Measurements from ENCODE around the gene RNU5B-1.

Gene RNU5B-1

GRCh38 chr15:65287520-65287855, 17.0 kb upstream of the RNU5B-1 start:
- peak overlapping the region; percentile 83 for H3K4me3 ChIP-seq (ENCODE audit: low read length)
- H3K27ac ChIP-seq (ENCODE audit: low read length) = no peak overlapping the region

DNA sequence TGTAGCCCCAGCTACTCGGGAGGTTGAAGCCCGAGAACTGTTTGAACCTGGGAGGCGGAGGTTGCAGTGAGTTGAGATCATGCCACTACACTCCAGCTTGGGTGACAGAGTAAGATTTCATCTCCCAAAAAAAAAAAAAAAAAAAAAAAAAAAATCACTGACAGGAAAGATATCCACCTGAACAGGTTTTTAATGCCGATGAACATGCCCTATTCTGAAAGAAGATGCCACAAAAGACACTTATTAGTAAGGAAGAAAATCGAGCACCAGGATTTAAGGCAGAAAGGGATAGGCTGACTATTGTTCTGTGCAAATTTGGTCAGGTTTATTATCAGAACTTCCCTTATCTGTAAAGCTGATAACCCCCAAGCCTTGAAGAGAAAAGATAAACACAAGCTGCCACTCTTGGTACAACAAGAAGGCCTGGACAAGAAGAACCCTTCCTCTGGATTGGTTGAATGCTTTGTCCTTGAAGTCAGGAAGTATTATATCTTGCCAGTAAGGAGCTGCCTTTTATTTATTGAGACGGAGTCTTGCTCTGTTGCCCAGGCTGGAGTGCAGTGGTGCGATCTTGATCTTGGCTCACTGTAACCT, 15.1 kb upstream of the RNU5B-1 start:
- Histone ChIP-seq H3K4me1 (ENCODE audit: low read length) (peaks cover 25% of the 10 kb centered on the region), H2AFZ (ENCODE audit: low read depth, low read length) (no peak overlapping the region), H4K20me1 (ENCODE audit: insufficient read depth, low read length) (no peaks in the 10 kb centered on the region), H3K27ac (ENCODE audit: low read length) (no peak overlapping the region), H3K36me3 (replicated peaks; ENCODE audit: low read depth, low read length) (no peaks in the 10 kb centered on the region), H3K79me2 (ENCODE audit: low read length) (no peaks in the 10 kb centered on the region), H3K4me3 (ENCODE audit: low read length) (no peak overlapping the region), H3K9me3 (ENCODE audit: insufficient read depth, low read length) (no peaks in the 10 kb centered on the region), H3K27me3 (ENCODE audit: low read depth, low read length) (0 out of 2 replicates have a peak, but pooled peaks cover 3% of the 10 kb centered on the region), H3K9ac (ENCODE audit: low read length) (no peak overlapping the region), H3K4me2 (ENCODE audit: low read length) (no peak overlapping the region)
- TF ChIP-seq, protein P1, sequence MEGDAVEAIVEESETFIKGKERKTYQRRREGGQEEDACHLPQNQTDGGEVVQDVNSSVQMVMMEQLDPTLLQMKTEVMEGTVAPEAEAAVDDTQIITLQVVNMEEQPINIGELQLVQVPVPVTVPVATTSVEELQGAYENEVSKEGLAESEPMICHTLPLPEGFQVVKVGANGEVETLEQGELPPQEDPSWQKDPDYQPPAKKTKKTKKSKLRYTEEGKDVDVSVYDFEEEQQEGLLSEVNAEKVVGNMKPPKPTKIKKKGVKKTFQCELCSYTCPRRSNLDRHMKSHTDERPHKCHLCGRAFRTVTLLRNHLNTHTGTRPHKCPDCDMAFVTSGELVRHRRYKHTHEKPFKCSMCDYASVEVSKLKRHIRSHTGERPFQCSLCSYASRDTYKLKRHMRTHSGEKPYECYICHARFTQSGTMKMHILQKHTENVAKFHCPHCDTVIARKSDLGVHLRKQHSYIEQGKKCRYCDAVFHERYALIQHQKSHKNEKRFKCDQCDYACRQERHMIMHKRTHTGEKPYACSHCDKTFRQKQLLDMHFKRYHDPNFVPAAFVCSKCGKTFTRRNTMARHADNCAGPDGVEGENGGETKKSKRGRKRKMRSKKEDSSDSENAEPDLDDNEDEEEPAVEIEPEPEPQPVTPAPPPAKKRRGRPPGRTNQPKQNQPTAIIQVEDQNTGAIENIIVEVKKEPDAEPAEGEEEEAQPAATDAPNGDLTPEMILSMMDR (IDR thresholded peaks at IDR 0.05; ENCODE audit: low read depth, low read length) = no peak
- no peak for TF ChIP-seq EZH2phosphoT487 (IDR thresholded peaks at IDR 0.05; ENCODE audit: low read depth)

More at GRCh38 chr15:65287520-65287855, 17.0 kb upstream of the RNU5B-1 start:
- peak overlapping the region; percentile 71 for H3K9ac ChIP-seq (ENCODE audit: low read length)
- 0 out of 2 replicates have a peak, but pooled peaks cover 3% of the 10 kb centered on the region for H3K27me3 ChIP-seq (ENCODE audit: low read depth, low read length)
- TF ChIP-seq EZH2phosphoT487 (IDR thresholded peaks at IDR 0.05; ENCODE audit: low read depth) = no peak
- TF ChIP-seq, protein P1 (IDR thresholded peaks at IDR 0.05; ENCODE audit: low read depth, low read length) = no peak
- peak overlapping the region; percentile 91 for H3K4me2 ChIP-seq (ENCODE audit: low read length)
- H3K4me1 ChIP-seq (ENCODE audit: low read length) = peaks cover 18% of the 10 kb centered on the region
- no peaks in the 10 kb centered on the region for H3K79me2 ChIP-seq (ENCODE audit: low read length)
- no peaks in the 10 kb centered on the region for H3K9me3 ChIP-seq (ENCODE audit: insufficient read depth, low read length)
- peak overlapping the region; percentile 73 for H2AFZ ChIP-seq (ENCODE audit: low read depth, low read length)
- no peaks in the 10 kb centered on the region for H4K20me1 ChIP-seq (ENCODE audit: insufficient read depth, low read length)
- H3K36me3 ChIP-seq (replicated peaks; ENCODE audit: low read depth, low read length) = no peaks in the 10 kb centered on the region

DNA sequence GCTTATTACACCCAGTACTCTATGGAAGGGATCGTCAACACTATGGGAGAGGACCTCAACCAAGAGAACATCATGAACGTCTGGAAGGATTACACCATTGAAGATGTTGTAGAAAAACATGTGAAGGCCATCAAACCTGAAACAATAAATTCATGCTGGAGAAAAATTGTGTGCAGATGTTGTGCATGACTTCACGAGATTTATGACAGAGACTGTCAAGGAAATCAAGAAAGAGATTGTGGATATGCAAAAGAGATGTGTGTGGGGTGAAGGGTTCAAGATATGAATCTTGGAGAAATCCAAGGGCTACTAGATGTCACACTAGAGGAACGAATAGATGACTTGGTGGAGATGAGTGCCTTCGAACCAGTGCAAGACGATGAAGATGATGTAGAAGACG, 14.2 kb upstream of the RNU5B-1 start:
- Histone ChIP-seq H2AFZ (ENCODE audit: low read depth, low read length) (no peak overlapping the region), H3K9me3 (ENCODE audit: insufficient read depth, low read length) (no peaks in the 10 kb centered on the region), H3K4me3 (ENCODE audit: low read length) (no peak overlapping the region), H3K27ac (ENCODE audit: low read length) (no peak overlapping the region), H3K9ac (ENCODE audit: low read length) (no peak overlapping the region), H3K36me3 (replicated peaks; ENCODE audit: low read depth, low read length) (no peaks in the 10 kb centered on the region), H4K20me1 (ENCODE audit: insufficient read depth, low read length) (no peaks in the 10 kb centered on the region), H3K4me2 (ENCODE audit: low read length) (no peak overlapping the region), H3K4me1 (ENCODE audit: low read length) (peaks cover 28% of the 10 kb centered on the region), H3K79me2 (ENCODE audit: low read length) (no peaks in the 10 kb centered on the region), H3K27me3 (ENCODE audit: low read depth, low read length) (0 out of 2 replicates have a peak, but pooled peaks cover 3% of the 10 kb centered on the region)
- no peak for TF ChIP-seq EZH2phosphoT487 (IDR thresholded peaks at IDR 0.05; ENCODE audit: low read depth)
- TF ChIP-seq, protein P1 (IDR thresholded peaks at IDR 0.05; ENCODE audit: low read depth, low read length) = no peak

DNA sequence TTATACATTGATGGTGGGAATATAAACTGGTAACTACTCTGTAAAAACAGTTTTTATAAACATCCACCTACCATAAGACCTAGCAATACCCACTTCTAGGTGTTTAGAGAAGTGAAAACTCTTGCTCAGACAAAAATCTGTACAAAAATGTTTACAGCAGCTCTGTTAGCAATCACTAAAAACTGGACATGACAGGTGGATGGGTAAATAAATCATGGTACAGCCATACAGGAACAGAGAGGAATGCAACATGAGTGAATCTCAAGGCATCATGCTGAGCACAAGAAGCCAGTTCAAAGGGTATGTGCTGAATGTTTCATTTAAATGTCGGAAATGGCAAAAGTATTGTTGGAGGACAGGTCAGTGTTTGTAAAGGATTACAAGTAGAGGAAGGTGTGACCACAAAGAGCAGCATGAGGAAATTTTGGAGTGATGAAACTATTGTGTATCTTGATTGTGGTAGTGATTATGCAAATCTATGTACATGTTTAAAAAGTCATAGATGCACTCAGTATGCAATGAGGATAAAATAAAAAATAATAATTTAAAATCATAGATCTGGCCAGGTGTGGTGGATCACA, 11.4 kb upstream of the RNU5B-1 start:
- no peaks in the 10 kb centered on the region for H3K79me2 ChIP-seq (ENCODE audit: low read length)
- no peak overlapping the region for H3K9ac ChIP-seq (ENCODE audit: low read length)
- no peak for TF ChIP-seq EZH2phosphoT487 (IDR thresholded peaks at IDR 0.05; ENCODE audit: low read depth)
- TF ChIP-seq, protein P1 (IDR thresholded peaks at IDR 0.05; ENCODE audit: low read depth, low read length) = no peak
- H2AFZ ChIP-seq (ENCODE audit: low read depth, low read length) = no peak overlapping the region
- peaks cover 30% of the 10 kb centered on the region for H3K4me1 ChIP-seq (ENCODE audit: low read length)
- H3K36me3 ChIP-seq (replicated peaks; ENCODE audit: low read depth, low read length) = no peaks in the 10 kb centered on the region
- H3K27ac ChIP-seq (ENCODE audit: low read length) = peak overlapping the region; percentile 0; the same call in 1 of the 2 replicates
- no peaks in the 10 kb centered on the region for H4K20me1 ChIP-seq (ENCODE audit: insufficient read depth, low read length)
- no peak overlapping the region for H3K4me3 ChIP-seq (ENCODE audit: low read length)
- H3K4me2 ChIP-seq (ENCODE audit: low read length) = 0 out of 2 replicates have a peak overlapping the region, but pooled peaks have one; percentile 2
- H3K9me3 ChIP-seq (ENCODE audit: insufficient read depth, low read length) = no peaks in the 10 kb centered on the region
- H3K27me3 ChIP-seq (ENCODE audit: low read depth, low read length) = 0 out of 2 replicates have a peak, but pooled peaks cover 3% of the 10 kb centered on the region

Data from OCI-LY3 (cell line).